HG03378 (cell line): Measurements from ENCODE around the gene PLEKHD1.

Experiments used
- ATAC-seq: cut with Tn5 transposase; IDR thresholded peaks from one replicate; pipeline ENCODE4 v1.9.1; 2021; ENCODE audit warnings: mild to moderate bottlenecking, moderate library complexity; ENCODE audit not compliant: unreplicated experiment

PLEKHD1 gene

DNA sequence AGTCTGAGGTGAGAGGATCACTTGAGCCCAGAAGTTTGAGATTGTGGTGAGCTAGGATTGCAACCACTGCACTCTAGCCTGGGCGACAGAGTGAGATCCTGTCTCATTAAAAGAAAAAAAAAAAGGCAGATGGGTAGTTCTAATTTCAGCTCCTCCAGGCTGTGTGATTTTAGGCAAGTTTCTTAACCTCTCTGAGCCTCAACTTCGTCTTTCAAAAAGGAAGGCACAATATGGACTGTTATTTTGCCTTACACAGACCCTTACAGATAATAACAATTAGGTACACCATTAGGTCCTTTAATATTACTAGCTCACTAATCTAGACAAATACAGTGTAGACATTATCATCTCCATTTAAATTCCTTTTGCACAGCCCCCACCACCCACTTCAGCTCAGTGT lies 94.9 kb downstream of the PLEKHD1 start:
- no peak for ATAC-seq

DNA sequence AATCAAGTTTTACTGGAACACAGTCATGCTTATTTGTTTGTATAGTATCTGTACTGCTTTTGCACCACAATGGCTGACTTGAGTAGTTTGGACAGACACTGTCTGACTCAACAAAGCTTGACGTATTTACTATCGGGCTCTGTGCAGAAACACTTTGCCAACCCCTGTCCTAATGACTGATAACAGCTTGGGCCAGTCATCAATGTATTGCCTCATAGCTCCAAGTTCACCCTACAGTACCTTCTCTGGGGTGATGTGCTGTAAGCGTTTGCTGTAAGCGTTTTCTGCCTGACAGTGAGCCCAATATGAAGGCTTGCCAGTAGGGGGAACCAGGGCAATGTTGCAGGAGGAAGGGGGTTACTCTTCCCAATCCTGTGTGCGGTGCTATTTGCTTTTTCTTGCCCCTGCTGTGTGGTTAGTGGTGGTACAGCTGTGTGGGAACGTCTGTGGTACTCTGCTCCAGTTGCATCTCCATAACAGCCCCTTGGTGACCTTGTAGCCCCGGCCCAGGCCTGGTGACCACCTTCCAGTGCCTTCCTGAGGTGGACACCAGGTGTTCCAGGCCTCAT lies 95.6 kb downstream of the PLEKHD1 start:
- ATAC-seq: no peak
